ENCODE data around the gene OSBPL2. TPM values are rescaled to one million over a fixed set of nuclear protein-coding genes. Genes with fewer than 3 reads are reported as not detected.

The OSBPL2 gene
- total RNA-seq, 2 experiments from 2014 or later, result 23.6 to 24.3 TPM

DNA sequence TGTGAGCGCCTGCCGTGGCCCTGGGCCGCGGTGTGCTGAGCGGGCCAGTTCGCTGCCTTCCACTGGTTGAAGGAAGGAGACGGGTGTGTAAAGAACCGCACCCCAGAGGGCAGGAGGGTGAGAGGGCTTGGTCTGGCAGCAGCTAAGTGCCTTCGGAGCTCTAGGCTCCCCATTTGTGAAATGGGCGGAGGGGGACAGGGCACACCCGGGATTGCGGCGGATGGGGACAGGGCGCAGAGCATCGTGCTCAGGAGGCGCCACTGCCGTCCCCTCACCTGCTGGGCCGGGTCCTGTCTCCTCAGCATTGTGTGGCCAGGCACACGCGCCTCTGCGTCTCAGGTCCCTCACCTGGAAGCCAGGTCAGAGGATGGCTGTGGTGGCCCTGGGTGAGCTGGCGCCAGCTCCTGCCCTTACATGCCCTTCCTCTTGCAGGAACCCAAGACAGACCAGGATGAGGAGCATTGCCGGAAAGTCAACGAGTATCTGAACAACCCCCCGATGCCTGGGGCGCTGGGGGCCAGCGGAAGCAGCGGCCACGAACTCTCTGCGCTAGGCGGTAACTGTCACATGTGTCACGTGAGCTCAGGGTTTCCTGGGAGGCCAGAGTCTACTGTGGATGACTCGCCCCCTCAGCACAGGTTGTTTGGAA, 67.6 kb downstream of the OSBPL2 start:
- POLR2A ChIA-PET, result interaction anchor here (1.1 to 1.4 kb wide), 3 partner anchors 9 to 85 kb away, joined by 3 to 4 read pairs (median 3); no protein-coding TSS in a partner anchor
- ATAC-seq, result no peak
- no peak overlapping the region for H3K27ac Mint-ChIP-seq

DNA sequence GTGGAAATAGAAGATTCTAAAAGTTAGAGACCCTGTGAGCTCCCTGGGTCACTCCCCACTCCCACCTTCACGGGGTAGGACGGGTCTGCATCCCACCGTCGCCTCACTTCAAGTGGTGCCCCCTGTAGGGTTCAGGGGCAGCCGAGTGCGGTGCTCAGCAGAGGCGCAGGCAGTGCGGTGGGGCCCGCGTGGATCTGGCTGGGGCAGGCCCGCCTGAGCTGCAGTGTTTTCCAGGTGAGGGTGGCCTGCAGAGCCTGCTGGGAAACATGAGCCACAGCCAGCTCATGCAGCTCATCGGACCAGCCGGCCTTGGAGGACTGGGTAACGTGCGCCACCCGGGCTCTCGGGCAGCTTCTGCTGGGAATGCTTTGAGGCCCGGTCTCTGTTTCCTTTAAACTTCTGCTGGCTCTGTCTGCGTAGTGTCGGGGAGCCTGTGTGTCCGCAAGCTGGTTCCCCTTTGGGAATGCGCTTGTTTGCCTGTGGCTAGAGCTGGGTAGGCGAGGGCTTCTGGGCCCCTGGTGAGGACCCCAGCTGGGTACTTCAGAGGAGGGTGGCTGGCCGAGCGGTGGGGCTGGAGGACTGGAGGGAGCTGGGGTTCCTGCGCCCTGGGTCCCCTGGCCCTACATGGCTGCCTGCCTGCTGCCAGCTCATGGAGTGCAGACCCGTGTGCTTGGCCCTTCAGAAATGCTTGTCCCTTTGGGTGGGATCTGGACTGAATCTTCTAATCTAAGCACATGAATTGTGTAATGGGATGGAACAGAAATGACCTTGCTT, 68.3 kb downstream of the OSBPL2 start:
- peaks cover 22% of the 10 kb centered on the region for H3K4me1 Mint-ChIP-seq (ENCODE audit: low read depth)
- ATAC-seq (no peak), DNase-seq (no peak)
- TF ChIP-seq, protein P1, sequence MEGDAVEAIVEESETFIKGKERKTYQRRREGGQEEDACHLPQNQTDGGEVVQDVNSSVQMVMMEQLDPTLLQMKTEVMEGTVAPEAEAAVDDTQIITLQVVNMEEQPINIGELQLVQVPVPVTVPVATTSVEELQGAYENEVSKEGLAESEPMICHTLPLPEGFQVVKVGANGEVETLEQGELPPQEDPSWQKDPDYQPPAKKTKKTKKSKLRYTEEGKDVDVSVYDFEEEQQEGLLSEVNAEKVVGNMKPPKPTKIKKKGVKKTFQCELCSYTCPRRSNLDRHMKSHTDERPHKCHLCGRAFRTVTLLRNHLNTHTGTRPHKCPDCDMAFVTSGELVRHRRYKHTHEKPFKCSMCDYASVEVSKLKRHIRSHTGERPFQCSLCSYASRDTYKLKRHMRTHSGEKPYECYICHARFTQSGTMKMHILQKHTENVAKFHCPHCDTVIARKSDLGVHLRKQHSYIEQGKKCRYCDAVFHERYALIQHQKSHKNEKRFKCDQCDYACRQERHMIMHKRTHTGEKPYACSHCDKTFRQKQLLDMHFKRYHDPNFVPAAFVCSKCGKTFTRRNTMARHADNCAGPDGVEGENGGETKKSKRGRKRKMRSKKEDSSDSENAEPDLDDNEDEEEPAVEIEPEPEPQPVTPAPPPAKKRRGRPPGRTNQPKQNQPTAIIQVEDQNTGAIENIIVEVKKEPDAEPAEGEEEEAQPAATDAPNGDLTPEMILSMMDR (IDR thresholded peaks at IDR 0.05), result no peak
- H3K27me3 Mint-ChIP-seq, result no peaks in the 10 kb centered on the region
- ChIA-PET CTCF (interaction anchor here (1.0 kb wide), 1 partner anchor 76 kb away, joined by 4 read pairs; no protein-coding TSS in a partner anchor), POLR2A (interaction anchor here (1.1 to 1.4 kb wide), 3 partner anchors 8 to 84 kb away, joined by 3 to 4 read pairs (median 3); no protein-coding TSS in a partner anchor)
- no peak overlapping the region for H3K4me3 Mint-ChIP-seq
- intact Hi-C loops (cut with micrococcal nuclease), result no loop called here
- no peaks in the 10 kb centered on the region for H3K9me3 Mint-ChIP-seq
- no peak overlapping the region for H3K27ac Mint-ChIP-seq
- peaks cover 38% of the 10 kb centered on the region for H3K36me3 Mint-ChIP-seq (ENCODE audit: low read depth)

More for the DNA sequence above, 67.6 kb downstream of the OSBPL2 start:
- H3K27me3 Mint-ChIP-seq, result no peaks in the 10 kb centered on the region
- intact Hi-C loops (cut with micrococcal nuclease), result no loop called here
- peaks cover 38% of the 10 kb centered on the region for H3K36me3 Mint-ChIP-seq (ENCODE audit: low read depth)
- TF ChIP-seq, protein P1 (IDR thresholded peaks at IDR 0.05), result no peak
- H3K9me3 Mint-ChIP-seq, result no peaks in the 10 kb centered on the region
- no peak for DNase-seq
- H3K4me3 Mint-ChIP-seq, result peak overlapping the region; percentile 96
- CTCF ChIA-PET, result interaction anchor here (1.0 kb wide), 1 partner anchor 77 kb away, joined by 4 read pairs; no protein-coding TSS in a partner anchor
- peaks cover 24% of the 10 kb centered on the region for H3K4me1 Mint-ChIP-seq (ENCODE audit: low read depth)

DNA sequence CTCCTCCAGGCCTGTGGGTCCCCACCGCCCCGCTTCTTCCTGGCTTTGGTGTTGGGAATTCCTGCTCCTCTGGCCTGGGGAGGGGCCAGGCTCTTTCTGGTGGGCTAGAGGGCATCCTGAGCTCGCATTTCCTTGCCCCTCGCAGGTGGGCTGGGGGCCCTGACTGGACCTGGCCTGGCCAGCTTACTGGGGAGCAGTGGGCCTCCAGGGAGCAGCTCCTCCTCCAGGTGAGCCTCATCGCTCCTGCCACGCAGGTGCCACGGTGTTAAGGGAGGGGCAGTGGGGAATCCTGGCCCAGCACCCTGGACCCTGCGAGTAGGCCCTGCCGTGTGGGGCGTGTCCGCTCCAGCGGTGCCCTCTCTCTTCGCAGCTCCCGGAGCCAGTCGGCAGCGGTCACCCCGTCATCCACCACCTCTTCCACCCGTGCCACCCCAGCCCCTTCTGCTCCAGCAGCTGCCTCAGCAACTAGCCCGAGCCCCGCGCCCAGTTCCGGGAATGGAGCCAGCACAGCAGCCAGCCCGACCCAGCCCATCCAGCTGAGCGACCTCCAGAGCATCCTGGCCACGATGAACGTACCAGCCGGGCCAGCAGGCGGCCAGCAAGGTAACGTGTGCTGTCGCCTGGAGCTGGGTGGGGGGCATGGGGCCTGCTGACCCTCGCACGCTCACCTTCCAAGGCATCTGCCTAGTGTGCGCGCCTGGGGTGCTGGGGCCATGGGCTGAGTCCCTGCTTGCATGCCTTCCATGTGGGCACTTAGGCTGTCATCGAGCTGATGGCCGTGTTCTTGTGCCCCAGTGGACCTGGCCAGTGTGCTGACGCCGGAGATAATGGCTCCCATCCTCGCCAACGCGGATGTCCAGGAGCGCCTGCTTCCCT, 69.1 kb downstream of the OSBPL2 start:
- Mint-ChIP-seq H3K36me3 (ENCODE audit: low read depth) (peaks cover 38% of the 10 kb centered on the region), H3K27ac (no peak overlapping the region), H3K9me3 (no peaks in the 10 kb centered on the region), H3K4me1 (ENCODE audit: low read depth) (peaks cover 20% of the 10 kb centered on the region), H3K27me3 (no peaks in the 10 kb centered on the region), H3K4me3 (no peak overlapping the region)
- intact Hi-C loops (cut with micrococcal nuclease), result no loop called here
- ChIA-PET CTCF (no interaction called here), POLR2A (interaction anchor here (1.2 to 1.4 kb wide), 2 partner anchors 7 to 83 kb away, joined by 3 read pairs; no protein-coding TSS in a partner anchor)
- no peak for ATAC-seq
- TF ChIP-seq, protein P1 (IDR thresholded peaks at IDR 0.05), result no peak
- DNase-seq, result no peak

DNA sequence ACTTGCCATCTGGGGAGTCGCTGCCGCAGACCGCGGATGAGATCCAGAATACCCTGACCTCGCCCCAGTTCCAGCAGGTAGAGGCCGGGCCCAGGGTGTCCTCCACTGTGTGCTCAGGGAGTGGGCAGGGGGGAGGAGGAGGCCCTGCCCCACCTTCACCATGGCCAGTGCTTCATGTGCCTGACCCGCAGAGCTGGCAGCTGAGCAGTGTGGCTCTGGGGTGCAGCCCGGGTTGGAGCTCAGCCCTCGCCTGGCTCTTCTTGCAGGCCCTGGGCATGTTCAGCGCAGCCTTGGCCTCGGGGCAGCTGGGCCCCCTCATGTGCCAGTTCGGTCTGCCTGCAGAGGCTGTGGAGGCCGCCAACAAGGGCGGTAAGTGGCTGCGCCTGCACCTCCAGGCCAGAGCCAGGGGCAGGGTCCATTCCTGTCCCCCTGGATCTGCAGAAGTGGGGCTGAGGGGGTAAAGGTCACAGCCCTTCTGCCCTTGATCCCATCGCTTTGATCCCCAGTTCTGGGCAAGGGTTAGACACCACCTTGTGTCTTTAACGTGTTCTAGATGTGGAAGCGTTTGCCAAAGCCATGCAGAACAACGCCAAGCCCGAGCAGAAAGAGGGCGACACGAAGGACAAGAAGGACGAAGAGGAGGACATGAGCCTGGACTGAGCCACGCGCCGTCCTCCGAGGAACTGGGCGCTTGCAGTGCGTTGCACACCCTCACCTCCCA, 69.9 kb downstream of the OSBPL2 start:
- no peak for DNase-seq
- ChIA-PET CTCF (no interaction called here), POLR2A (no interaction called here)
- H3K4me1 Mint-ChIP-seq (ENCODE audit: low read depth), result peaks cover 20% of the 10 kb centered on the region
- no peaks in the 10 kb centered on the region for H3K9me3 Mint-ChIP-seq
- intact Hi-C loops (cut with micrococcal nuclease), result no loop called here
- no peaks in the 10 kb centered on the region for H3K27me3 Mint-ChIP-seq
- no peak overlapping the region for H3K4me3 Mint-ChIP-seq
- ATAC-seq, result no peak
- no peak overlapping the region for H3K27ac Mint-ChIP-seq
- TF ChIP-seq, protein P1 (IDR thresholded peaks at IDR 0.05), result no peak
- H3K36me3 Mint-ChIP-seq (ENCODE audit: low read depth), result peaks cover 38% of the 10 kb centered on the region

Measured in activated CD8-positive, alpha-beta T cell treated with anti-CD3 and anti-CD28 coated beads for 36 hours (primary cell).